Gastroesophageal sphincter (tissue), 3 donors: ENCODE results near the gene BPIFB4.

Experiments
- CTCF ChIP-seq, 4 experiments: fragments of 200-600 bp in 2 of 4; fragments of 450-650 bp in 2 of 4; sonication (generic) in 1 of 4; IDR thresholded peaks; one replicate each; pipeline ENCODE4 v1.5.1; 2017 to 2019; ENCODE audit warnings: antibody characterized with exemption in 4 of 4, mild to moderate bottlenecking in 2 of 4, moderate library complexity in 2 of 4
- POLR2A ChIP-seq, 2 donors: fragments of 450-650 bp; IDR thresholded peaks; one replicate each; pipeline ENCODE4 v1.6.1; 2017; ENCODE audit warnings: antibody characterized with exemption in 2 of 2, mild to moderate bottlenecking in 2 of 2, moderate library complexity in 1 of 2

- no peak for TF ChIP-seq CTCF (IDR thresholded peaks at IDR 0.05)
- TF ChIP-seq POLR2A (IDR thresholded peaks at IDR 0.05) = no peak
These were observed 24.1 kb downstream of the BPIFB4 start for GRCh38 chr20:33103556-33103955.
